LHCN-M2 (cell line): ENCODE data around the gene PAQR8. TPM values are rescaled to one million over a fixed set of nuclear protein-coding genes. Genes with fewer than 3 reads are reported as not detected.

Source experiments
- total RNA-seq: library from RNA; depleted of rRNA; stranded (reverse); fragments of >200 nt; gene quantifications from 2 replicates; pipeline ENCODE4 v1.2.3, GENCODE V29; 2014; rRNA removed

Gene PAQR8
- total RNA-seq, 1 experiment from 2014 or later, result 9.2 TPM

Other genes with a start within 250 kb of the PAQR8 start
- gene IL17A, start 175.8 kb upstream of the PAQR8 start, total RNA-seq, result not detected in 2 replicates
- gene IL17F, start 117.7 kb upstream of the PAQR8 start, total RNA-seq, result not detected in 2 replicates
- gene MCM3, start 77.4 kb upstream of the PAQR8 start, total RNA-seq, result 137 and 149 TPM in 2 replicates
- 31.8 and 41.9 TPM in 2 replicates for gene EFHC1, start 58.2 kb downstream of the PAQR8 start, total RNA-seq
- 108 and 124 TPM in 2 replicates for gene TRAM2, start 214.9 kb downstream of the PAQR8 start, total RNA-seq